ENCODE measurements around the gene SERPINA5.

DNA sequence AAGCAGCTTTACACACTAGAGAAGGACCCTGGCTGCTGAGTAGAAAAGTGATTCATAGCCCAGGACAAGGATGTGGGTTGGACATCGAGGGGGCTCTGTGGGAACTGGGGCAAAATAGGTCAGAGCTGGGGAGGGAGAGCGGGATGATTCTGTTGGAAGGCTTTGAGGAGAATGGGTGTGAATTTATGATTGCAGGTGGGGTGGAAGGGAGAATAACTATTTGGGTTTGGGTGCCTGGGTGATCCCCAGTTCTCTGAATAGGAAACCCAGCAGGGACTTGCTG, 44.1 kb downstream of the SERPINA5 start:
- TF ChIP-seq POLR2A (IDR thresholded peaks at IDR 0.05; ENCODE audit: low read depth, low read length) (no peak), SPI1 (IDR thresholded peaks at IDR 0.05; ENCODE audit: low read depth, low read length) (no peak)

All from GM12891 (cell line).